ENCODE results near the gene SFXN3. TPM values are rescaled to one million over a fixed set of nuclear protein-coding genes. Genes with fewer than 3 reads are reported as not detected.
A peak's percentile ranks its signal among the peaks of the same experiment; 100 is the strongest.

The SFXN3 gene
- total and polyA plus RNA-seq, 2 of the 13 experiments (the other 11 are each of a cell fraction or from before 2014, with no cell fraction given): 16.8 to 71.5 TPM

DNA sequence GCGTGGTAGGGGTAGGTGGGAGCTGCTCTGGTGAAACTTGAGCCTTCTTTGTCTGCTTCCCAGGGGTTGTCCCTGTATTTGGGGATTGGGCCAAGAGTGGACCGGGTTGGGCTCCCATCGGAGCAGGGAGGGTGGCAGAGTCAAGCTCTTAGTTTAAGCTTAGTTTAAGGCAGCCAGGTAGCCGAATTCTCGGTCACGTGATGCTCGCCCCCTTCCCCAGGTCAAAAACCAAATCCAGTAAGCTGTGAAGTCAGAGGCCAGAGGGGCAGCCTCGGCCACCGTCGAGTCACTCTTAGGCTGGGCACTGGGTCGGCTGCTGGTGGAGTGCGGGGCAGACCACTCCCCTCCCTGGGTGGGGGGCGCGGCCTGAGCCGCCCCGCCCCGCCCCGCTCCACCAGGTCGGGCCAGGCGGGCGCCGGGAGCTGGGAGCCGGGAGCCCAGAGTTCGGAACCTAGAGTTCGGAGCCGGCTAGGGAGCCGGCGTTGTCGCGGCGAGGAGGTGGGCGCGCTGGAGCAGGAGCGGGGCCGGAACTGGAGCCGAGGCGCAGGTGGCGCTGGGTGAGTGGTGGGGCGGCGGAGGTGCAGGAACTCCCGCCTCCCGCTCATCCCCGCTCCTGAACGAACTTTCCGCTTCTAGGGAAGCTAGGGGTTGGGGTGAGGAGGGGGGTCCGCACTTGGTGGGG lies 34.2 kb upstream of the SFXN3 start (continued):
- TF ChIP-seq, protein P1, sequence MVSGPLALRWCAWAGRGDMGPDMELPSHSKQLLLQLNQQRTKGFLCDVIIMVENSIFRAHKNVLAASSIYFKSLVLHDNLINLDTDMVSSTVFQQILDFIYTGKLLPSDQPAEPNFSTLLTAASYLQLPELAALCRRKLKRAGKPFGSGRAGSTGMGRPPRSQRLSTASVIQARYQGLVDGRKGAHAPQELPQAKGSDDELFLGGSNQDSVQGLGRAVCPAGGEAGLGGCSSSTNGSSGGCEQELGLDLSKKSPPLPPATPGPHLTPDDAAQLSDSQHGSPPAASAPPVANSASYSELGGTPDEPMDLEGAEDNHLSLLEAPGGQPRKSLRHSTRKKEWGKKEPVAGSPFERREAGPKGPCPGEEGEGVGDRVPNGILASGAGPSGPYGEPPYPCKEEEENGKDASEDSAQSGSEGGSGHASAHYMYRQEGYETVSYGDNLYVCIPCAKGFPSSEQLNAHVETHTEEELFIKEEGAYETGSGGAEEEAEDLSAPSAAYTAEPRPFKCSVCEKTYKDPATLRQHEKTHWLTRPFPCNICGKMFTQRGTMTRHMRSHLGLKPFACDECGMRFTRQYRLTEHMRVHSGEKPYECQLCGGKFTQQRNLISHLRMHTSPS (CRISPR knock-in tag; IDR thresholded peaks at IDR 0.05; ENCODE audit: low read depth): no peak; the same call in 1 of the 2 replicates
- TF ChIP-seq FOXO1 (CRISPR knock-in tag; IDR thresholded peaks at IDR 0.05) (no peak), DZIP1 (CRISPR knock-in tag; IDR thresholded peaks at IDR 0.05) (no peak), ZNF256 (CRISPR knock-in tag; conservative IDR thresholded peaks at IDR 0.05) (no peak), ZMAT3 (CRISPR knock-in tag; conservative IDR thresholded peaks at IDR 0.05) (no peak), SMAD3 (CRISPR knock-in tag; IDR thresholded peaks at IDR 0.05) (no peak), ZNF639 (CRISPR knock-in tag; conservative IDR thresholded peaks at IDR 0.05) (no peak), EP300 (IDR thresholded peaks at IDR 0.05; ENCODE audit: low read depth in 2 of 2, low read length in 2 of 2) (no peak), EP300 (CRISPR knock-in tag; IDR thresholded peaks at IDR 0.05; ENCODE audit: borderline replicate concordance) (no peak), RBFOX2 (IDR thresholded peaks at IDR 0.05; ENCODE audit: low read depth, low read length) (peak; percentile 72; the same call in 1 of the 2 replicates), RXRA (CRISPR knock-in tag; IDR thresholded peaks at IDR 0.05) (no peak), ZNF550 (CRISPR knock-in tag; IDR thresholded peaks at IDR 0.05; ENCODE audit: borderline replicate concordance) (no peak), ZNF83 (CRISPR knock-in tag; IDR thresholded peaks at IDR 0.05; ENCODE audit: borderline replicate concordance) (no peak), ZNF788 (CRISPR knock-in tag; IDR thresholded peaks at IDR 0.05; ENCODE audit: borderline replicate concordance) (no peak), SIN3A (IDR thresholded peaks at IDR 0.05; ENCODE audit: borderline replicate concordance, low read depth, low read length) (no peak), ZNF235 (CRISPR knock-in tag; IDR thresholded peaks at IDR 0.05; ENCODE audit: borderline replicate concordance) (no peak), TAF15 (IDR thresholded peaks at IDR 0.05; ENCODE audit: low read depth, low read length, poor library complexity, severe bottlenecking) (no peak), ZNF180 (CRISPR knock-in tag; IDR thresholded peaks at IDR 0.05; ENCODE audit: borderline replicate concordance, low read depth) (no peak), ZNF780A (CRISPR knock-in tag; IDR thresholded peaks at IDR 0.05) (no peak)
- TF ChIP-seq, protein P2, sequence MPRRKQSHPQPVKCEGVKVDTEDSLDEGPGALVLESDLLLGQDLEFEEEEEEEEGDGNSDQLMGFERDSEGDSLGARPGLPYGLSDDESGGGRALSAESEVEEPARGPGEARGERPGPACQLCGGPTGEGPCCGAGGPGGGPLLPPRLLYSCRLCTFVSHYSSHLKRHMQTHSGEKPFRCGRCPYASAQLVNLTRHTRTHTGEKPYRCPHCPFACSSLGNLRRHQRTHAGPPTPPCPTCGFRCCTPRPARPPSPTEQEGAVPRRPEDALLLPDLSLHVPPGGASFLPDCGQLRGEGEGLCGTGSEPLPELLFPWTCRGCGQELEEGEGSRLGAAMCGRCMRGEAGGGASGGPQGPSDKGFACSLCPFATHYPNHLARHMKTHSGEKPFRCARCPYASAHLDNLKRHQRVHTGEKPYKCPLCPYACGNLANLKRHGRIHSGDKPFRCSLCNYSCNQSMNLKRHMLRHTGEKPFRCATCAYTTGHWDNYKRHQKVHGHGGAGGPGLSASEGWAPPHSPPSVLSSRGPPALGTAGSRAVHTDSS (CRISPR knock-in tag; conservative IDR thresholded peaks at IDR 0.05): no peak
- TF ChIP-seq, protein P3, sequence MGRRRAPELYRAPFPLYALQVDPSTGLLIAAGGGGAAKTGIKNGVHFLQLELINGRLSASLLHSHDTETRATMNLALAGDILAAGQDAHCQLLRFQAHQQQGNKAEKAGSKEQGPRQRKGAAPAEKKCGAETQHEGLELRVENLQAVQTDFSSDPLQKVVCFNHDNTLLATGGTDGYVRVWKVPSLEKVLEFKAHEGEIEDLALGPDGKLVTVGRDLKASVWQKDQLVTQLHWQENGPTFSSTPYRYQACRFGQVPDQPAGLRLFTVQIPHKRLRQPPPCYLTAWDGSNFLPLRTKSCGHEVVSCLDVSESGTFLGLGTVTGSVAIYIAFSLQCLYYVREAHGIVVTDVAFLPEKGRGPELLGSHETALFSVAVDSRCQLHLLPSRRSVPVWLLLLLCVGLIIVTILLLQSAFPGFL (CRISPR knock-in tag; IDR thresholded peaks at IDR 0.05): no peak
